HepG2 (cell line): ENCODE results near the gene TJAP1. TPM values are rescaled to one million over a fixed set of nuclear protein-coding genes. Genes with fewer than 3 reads are reported as not detected.
A peak's percentile ranks its signal among the peaks of the same experiment; 100 is the strongest.

Experiments
- CBX5 ChIP-seq: sonication (generic); formaldehyde crosslinking; IDR thresholded peaks from 2 replicates; pipeline ENCODE4 v1.4.0; 2020; ENCODE audit warnings: missing genetic modification reagents, borderline replicate concordance
- CENPT ChIP-seq: sonication (generic); formaldehyde crosslinking; IDR thresholded peaks from 2 replicates; pipeline ENCODE4 v1.8.0; 2022; ENCODE audit warnings: low read depth, mild to moderate bottlenecking, moderate library complexity, missing genetic modification reagents
- CHD4 ChIP-seq: fragments of 200-600 bp; sonication (generic); IDR thresholded peaks from 2 replicates; pipeline ENCODE4 v1.7.0; 2017; ENCODE audit warnings: mild to moderate bottlenecking, low read length, borderline replicate concordance
- FIP1L1 ChIP-seq: fragments of 200-400 bp; formaldehyde crosslinking; IDR thresholded peaks from 2 replicates; pipeline ENCODE4 v1.6.1; 2018; ENCODE audit warnings: low read depth, mild to moderate bottlenecking, low read length, moderate library complexity, borderline replicate concordance; ENCODE audit not compliant: insufficient read depth
- HMGA1 ChIP-seq: sonication (generic); formaldehyde crosslinking; conservative IDR thresholded peaks from 2 replicates; pipeline ENCODE4 v1.4.0; 2020; ENCODE audit warnings: missing genetic modification reagents
- IRF2 ChIP-seq: IDR thresholded peaks from 2 replicates; pipeline ENCODE4 v1.6.1; 2018; ENCODE audit warnings: missing genetic modification reagents, missing compliant biosample characterization
- NR2F1 ChIP-seq, 2 experiments: fragments of 450-650 bp in 1 of 2; formaldehyde crosslinking in 1 of 2; IDR thresholded peaks; 2 replicates each; pipeline versions ENCODE4 v1.5.0 to v1.6.1; 2016 to 2020; ENCODE audit warnings: mild to moderate bottlenecking in 1 of 2, missing compliant biosample characterization in 1 of 2, missing genetic modification reagents in 1 of 2, moderate library complexity in 1 of 2
- PAF1 ChIP-seq: IDR thresholded peaks from 2 replicates; pipeline ENCODE4 v1.6.1; 2016; ENCODE audit warnings: missing genetic modification reagents, missing compliant biosample characterization
- RAD51 ChIP-seq: fragments of 450-650 bp; IDR thresholded peaks from 2 replicates; pipeline ENCODE4 v1.6.1; 2016; ENCODE audit warnings: borderline replicate concordance
- TBP ChIP-seq: sonication (generic); formaldehyde crosslinking; IDR thresholded peaks from 2 replicates; pipeline ENCODE4 v1.5.0; 2020; ENCODE audit warnings: missing genetic modification reagents
- TMF1 ChIP-seq: sonication (generic); formaldehyde crosslinking; IDR thresholded peaks from 2 replicates; pipeline ENCODE4 v1.8.1; 2022; ENCODE audit warnings: low read depth, missing genetic modification reagents
- ZBTB20 ChIP-seq: sonication (generic); formaldehyde crosslinking; IDR thresholded peaks from 2 replicates; pipeline ENCODE4 v1.8.1; 2023; ENCODE audit warnings: missing genetic modification reagents, low read depth, mild to moderate bottlenecking, borderline replicate concordance
- ZBTB8A ChIP-seq: sonication (generic); formaldehyde crosslinking; IDR thresholded peaks from 2 replicates; pipeline ENCODE4 v1.4.0; 2020; ENCODE audit warnings: mild to moderate bottlenecking, low read depth, missing genetic modification reagents, borderline replicate concordance
- ZMYM3 ChIP-seq: sonication (generic); formaldehyde crosslinking; IDR thresholded peaks from 2 replicates; pipeline ENCODE4 v1.5.1; 2020; ENCODE audit warnings: mild to moderate bottlenecking, missing genetic modification reagents
- ZNF251 ChIP-seq: sonication (generic); formaldehyde crosslinking; IDR thresholded peaks from 2 replicates; pipeline ENCODE4 v1.9.0; 2021; ENCODE audit warnings: mild to moderate bottlenecking, missing genetic modification reagents
- ZNF83 ChIP-seq: sonication (generic); formaldehyde crosslinking; IDR thresholded peaks from 2 replicates; pipeline ENCODE4 v1.4.0; 2020; ENCODE audit warnings: missing genetic modification reagents, mild to moderate bottlenecking, borderline replicate concordance
- ZSCAN22 ChIP-seq: sonication (generic); formaldehyde crosslinking; IDR thresholded peaks from 2 replicates; pipeline ENCODE4 v1.4.0; 2020; ENCODE audit warnings: mild to moderate bottlenecking, missing genetic modification reagents
- polyA plus RNA-seq, 8 experiments: library from polyadenylated mRNA; depleted of rRNA in 3 of 8; stranded (reverse) in 7 of 8; unstranded in 1 of 8; fragments of >200 nt; fragmentation: Illumina TruSeq in 4 of 8; extraction: Trizol in 4 of 8; gene quantifications; 2 replicates each; pipeline versions ENCODE4 v1.2.1 to v1.2.3, GENCODE V29; 2011 to 2016; ENCODE audit warnings: low read depth in 4 of 8, missing spikeins in 1 of 8, mixed read lengths in 1 of 8; ENCODE audit not compliant: insufficient read depth in 1 of 8
- total RNA-seq, 5 experiments: library from RNA; depleted of rRNA; stranded (reverse); fragments of >200 nt; fragmentation: Illumina TruSeq; extraction: Trizol; gene quantifications; 2 replicates each; pipeline ENCODE4 v1.2.3, GENCODE V29; 2016; ENCODE audit warnings: low read depth in 1 of 5
- TF ChIP-seq, protein P1 (sequence below): sonication (generic); formaldehyde crosslinking; IDR thresholded peaks from 2 replicates; pipeline ENCODE4 v1.4.0; 2020; ENCODE audit warnings: missing genetic modification reagents
- TF ChIP-seq, protein P2 (sequence below): sonication (generic); formaldehyde crosslinking; IDR thresholded peaks from 2 replicates; pipeline ENCODE4 v1.5.1; 2020; ENCODE audit warnings: missing genetic modification reagents, mild to moderate bottlenecking, borderline replicate concordance
- TF ChIP-seq, protein P3 (sequence below): sonication (generic); formaldehyde crosslinking; IDR thresholded peaks from 2 replicates; pipeline ENCODE4 v1.5.0; 2020; ENCODE audit warnings: missing genetic modification reagents
- TF ChIP-seq, protein P4 (sequence below): sonication (generic); formaldehyde crosslinking; IDR thresholded peaks from 2 replicates; pipeline ENCODE4 v1.4.0; 2020; ENCODE audit warnings: mild to moderate bottlenecking, missing genetic modification reagents, borderline replicate concordance
- TF ChIP-seq, protein P5 (sequence below): sonication (generic); formaldehyde crosslinking; IDR thresholded peaks from 2 replicates; pipeline ENCODE4 v1.4.0; 2020; ENCODE audit warnings: missing genetic modification reagents, low read depth, mild to moderate bottlenecking, borderline replicate concordance

TJAP1 gene
- total and polyA plus RNA-seq, 2 of the 13 experiments (the other 11 are each of a cell fraction or from before 2014, with no cell fraction given), result 15.7 to 41.6 TPM

DNA sequence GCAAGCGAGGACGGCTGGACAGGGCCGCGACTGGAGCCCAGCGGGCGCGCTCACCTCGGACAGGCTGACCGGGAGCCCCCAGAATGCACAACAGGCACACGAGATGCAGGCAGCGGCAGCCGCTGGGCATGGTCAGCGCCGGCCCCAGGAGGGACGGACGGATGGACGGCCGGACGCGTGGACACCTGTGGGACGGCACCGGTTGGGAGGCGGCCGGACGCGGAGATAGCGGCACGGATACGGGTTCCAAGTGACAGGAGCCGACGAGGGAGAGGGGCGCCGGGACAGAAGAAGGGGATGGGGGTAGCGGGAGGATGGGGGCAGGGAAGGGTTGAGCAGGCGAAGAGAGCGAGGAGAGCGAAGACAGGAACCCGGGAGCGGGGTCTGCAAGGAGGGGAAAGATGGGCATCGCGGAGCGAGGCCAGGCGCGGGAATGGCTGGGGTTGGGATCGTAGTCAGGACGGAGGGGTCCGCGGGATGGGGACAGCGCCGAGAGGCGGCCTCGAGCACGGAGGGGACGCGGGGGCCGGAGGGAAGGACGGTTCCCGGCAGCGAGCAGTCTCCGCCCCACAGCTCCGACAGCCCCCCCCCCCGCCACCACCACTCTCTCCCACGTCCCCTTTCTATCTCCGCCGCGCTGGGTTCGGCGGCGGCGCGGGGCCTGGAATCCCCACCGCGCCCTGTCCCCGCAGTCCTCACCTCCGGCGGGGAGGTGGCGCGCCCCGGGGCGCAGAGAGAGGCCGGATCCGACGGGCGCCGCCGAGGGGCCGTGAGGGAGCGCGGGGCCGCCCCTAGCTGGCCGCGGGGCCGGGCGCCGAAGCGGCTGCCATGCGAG is 22.5 kb upstream of the TJAP1 start (continued):
- TF ChIP-seq, protein P1, sequence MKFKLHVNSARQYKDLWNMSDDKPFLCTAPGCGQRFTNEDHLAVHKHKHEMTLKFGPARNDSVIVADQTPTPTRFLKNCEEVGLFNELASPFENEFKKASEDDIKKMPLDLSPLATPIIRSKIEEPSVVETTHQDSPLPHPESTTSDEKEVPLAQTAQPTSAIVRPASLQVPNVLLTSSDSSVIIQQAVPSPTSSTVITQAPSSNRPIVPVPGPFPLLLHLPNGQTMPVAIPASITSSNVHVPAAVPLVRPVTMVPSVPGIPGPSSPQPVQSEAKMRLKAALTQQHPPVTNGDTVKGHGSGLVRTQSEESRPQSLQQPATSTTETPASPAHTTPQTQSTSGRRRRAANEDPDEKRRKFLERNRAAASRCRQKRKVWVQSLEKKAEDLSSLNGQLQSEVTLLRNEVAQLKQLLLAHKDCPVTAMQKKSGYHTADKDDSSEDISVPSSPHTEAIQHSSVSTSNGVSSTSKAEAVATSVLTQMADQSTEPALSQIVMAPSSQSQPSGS, result no peak
- TF ChIP-seq, protein P2, sequence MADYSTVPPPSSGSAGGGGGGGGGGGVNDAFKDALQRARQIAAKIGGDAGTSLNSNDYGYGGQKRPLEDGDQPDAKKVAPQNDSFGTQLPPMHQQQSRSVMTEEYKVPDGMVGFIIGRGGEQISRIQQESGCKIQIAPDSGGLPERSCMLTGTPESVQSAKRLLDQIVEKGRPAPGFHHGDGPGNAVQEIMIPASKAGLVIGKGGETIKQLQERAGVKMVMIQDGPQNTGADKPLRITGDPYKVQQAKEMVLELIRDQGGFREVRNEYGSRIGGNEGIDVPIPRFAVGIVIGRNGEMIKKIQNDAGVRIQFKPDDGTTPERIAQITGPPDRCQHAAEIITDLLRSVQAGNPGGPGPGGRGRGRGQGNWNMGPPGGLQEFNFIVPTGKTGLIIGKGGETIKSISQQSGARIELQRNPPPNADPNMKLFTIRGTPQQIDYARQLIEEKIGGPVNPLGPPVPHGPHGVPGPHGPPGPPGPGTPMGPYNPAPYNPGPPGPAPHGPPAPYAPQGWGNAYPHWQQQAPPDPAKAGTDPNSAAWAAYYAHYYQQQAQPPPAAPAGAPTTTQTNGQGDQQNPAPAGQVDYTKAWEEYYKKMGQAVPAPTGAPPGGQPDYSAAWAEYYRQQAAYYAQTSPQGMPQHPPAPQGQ (CRISPR knock-in tag), result no peak
- TF ChIP-seq NR2F1 (CRISPR knock-in tag; IDR thresholded peaks at IDR 0.05) (0 out of 4 replicates have a peak, but pooled peaks of 1 of the 2 experiments have one; percentile 12), TBP (CRISPR knock-in tag) (no peak), ZNF83 (CRISPR knock-in tag) (no peak), ZNF251 (CRISPR knock-in tag) (no peak), CENPT (CRISPR knock-in tag) (no peak; the same call in 1 of the 2 replicates), ZMYM3 (no peak; the same call in 1 of the 2 replicates), CHD4 (no peak), RAD51 (no peak), ZBTB20 (CRISPR knock-in tag) (0 out of 2 replicates have a peak, but pooled peaks have one; percentile 19), ZBTB8A (CRISPR knock-in tag) (no peak), PAF1 (CRISPR knock-in tag) (0 out of 2 replicates have a peak, but pooled peaks have one; percentile 73), HMGA1 (CRISPR knock-in tag) (no peak), FIP1L1 (no peak), IRF2 (peak; percentile 82), CBX5 (CRISPR knock-in tag) (0 out of 2 replicates have a peak, but pooled peaks have one; percentile 60), ZSCAN22 (CRISPR knock-in tag) (no peak), TMF1 (CRISPR knock-in tag) (no peak)
- TF ChIP-seq, protein P3, sequence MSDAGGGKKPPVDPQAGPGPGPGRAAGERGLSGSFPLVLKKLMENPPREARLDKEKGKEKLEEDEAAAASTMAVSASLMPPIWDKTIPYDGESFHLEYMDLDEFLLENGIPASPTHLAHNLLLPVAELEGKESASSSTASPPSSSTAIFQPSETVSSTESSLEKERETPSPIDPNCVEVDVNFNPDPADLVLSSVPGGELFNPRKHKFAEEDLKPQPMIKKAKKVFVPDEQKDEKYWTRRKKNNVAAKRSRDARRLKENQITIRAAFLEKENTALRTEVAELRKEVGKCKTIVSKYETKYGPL (CRISPR knock-in tag), result no peak
- TF ChIP-seq, protein P4, sequence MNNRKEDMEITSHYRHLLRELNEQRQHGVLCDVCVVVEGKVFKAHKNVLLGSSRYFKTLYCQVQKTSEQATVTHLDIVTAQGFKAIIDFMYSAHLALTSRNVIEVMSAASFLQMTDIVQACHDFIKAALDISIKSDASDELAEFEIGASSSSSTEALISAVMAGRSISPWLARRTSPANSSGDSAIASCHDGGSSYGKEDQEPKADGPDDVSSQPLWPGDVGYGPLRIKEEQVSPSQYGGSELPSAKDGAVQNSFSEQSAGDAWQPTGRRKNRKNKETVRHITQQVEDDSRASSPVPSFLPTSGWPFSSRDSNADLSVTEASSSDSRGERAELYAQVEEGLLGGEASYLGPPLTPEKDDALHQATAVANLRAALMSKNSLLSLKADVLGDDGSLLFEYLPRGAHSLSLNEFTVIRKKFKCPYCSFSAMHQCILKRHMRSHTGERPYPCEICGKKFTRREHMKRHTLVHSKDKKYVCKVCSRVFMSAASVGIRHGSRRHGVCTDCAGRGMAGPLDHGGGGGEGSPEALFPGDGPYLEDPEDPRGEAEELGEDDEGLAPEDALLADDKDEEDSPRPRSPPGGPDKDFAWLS (CRISPR knock-in tag), result no peak
- TF ChIP-seq, protein P5, sequence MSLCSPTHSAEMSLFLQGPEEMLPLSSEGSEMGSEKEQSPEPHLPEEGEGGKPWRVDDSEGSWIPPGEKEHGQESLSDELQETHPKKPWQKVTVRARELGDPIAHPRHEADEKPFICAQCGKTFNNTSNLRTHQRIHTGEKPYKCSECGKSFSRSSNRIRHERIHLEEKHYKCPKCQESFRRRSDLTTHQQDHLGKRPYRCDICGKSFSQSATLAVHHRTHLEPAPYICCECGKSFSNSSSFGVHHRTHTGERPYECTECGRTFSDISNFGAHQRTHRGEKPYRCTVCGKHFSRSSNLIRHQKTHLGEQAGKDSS (CRISPR knock-in tag), result peak; percentile 53; the same call in 1 of the 2 replicates
